DMS 273 (cell line): ENCODE data around the gene MTMR12.
"Not testable (repeated sequence)": the region's sequence is repeated elsewhere in the genome, so short reads cannot be mapped to it uniquely, and the experiment has no call there.

ENCODE experiments used
- DNase-seq: peaks from one replicate; lab custom pipeline; 2025; ENCODE audit not compliant: unreplicated experiment; lab: John Stamatoyannopoulos, UW

Gene MTMR12

GRCh38 chr5:32233696-32234447 is 78.9 kb downstream of the MTMR12 start:
- no peak for DNase-seq

- DNase-seq, result no peak
Measured at GRCh38 chr5:32233220-32233695, 79.5 kb downstream of the MTMR12 start.

- peak; percentile 87 for DNase-seq
Measured at GRCh38 chr5:32232441-32233219, 80.1 kb downstream of the MTMR12 start.

DNA sequence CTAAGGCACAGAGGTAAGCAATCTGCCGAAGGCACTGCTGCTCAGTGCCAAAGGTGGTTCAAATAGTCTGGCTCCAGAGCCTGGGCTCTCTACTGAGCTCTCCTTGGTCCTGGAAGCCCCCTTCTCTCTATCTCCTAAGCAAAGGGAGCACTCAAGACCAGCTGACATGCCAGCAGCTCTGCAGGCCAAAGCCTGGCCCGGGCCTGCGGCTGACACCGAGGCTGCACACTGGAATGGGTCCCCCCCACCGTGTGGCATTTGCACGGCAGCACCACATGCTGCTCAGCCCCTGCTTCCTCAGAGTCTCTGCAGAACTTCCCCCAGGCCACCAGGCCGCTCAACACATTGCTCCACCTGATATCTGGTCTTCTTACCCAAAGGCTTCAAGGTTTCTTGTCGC is 80.8 kb downstream of the MTMR12 start:
- DNase-seq, result no peak

- no peak for DNase-seq
Measured at GRCh38 chr5:32231241-32231640, 81.5 kb downstream of the MTMR12 start.

DNA sequence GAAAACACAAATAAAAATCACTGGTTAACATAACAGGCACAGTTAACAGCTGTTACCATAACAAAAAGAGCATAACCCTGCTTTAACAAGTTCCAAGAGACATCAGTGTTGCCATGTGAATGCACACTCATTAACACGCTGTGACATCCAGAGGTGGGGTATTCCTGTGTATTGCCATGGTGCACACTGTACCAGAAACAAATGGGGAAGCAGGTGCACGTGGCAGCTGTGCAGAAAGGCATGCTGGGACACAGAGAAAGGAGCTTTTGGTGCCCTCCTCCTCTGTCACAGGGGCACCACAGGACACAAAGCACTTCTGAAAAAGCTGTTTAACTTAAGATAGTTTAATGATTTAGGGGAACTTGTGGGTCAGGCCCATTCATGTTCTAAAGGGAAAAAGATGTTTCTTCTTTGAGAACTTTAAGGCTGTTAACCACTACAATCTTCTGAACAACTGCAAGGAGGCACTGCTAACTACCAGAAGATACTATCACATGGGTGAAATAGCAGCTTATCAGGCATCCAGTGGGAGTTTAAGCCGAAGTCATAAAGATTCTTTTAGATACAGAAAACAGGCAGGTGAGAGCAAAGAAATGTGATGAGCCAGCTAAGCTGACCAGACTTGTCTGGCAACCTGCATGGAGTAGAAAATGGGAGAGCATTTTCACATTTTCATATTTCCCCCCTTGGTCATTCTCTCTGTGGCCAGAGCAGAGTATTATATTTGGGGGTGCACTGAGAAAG is 82.2 kb downstream of the MTMR12 start:
- no peak for DNase-seq

DNA sequence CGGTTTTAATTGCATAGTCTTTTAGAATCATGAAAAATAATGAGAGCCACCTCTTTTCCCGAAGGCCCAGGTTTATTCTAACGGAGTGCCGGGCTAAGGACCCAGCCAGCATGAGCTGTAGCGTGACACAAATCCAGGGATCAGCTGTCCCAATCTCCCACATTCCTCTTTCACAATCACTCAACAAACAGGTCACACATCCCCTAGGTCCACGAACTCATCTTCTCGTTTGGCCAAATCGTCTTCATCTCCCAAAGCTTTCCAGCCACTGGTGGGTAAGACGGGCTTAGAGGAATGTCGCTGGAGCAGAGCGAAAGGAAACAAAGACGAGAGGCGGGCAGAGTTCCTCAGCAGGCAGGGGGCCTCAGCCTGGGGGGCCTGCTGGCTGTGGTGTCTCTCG is 83.2 kb downstream of the MTMR12 start:
- no peak for DNase-seq

- no peak for DNase-seq
Measured at GRCh38 chr5:32228816-32229215, 83.9 kb downstream of the MTMR12 start.

DNA sequence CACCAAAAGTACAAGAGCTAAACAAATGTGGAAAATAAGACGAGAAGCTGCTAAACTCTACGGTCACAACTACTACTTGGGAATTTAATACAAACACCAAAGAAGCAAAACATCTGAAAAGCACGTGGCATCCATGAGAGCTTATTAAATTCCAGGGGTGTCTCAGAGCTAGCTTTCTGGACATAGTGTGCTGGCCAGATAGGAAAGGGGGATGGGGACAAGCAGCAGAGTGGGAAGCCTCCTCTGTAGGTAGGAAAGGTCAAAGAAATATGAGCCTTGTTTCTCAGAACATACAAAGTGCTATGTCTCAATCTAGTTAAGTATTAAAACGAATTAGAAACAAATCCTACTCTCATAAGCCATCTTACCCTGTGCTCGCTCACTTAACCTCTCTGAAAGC is 87.3 kb downstream of the MTMR12 start:
- no peak for DNase-seq

DNA sequence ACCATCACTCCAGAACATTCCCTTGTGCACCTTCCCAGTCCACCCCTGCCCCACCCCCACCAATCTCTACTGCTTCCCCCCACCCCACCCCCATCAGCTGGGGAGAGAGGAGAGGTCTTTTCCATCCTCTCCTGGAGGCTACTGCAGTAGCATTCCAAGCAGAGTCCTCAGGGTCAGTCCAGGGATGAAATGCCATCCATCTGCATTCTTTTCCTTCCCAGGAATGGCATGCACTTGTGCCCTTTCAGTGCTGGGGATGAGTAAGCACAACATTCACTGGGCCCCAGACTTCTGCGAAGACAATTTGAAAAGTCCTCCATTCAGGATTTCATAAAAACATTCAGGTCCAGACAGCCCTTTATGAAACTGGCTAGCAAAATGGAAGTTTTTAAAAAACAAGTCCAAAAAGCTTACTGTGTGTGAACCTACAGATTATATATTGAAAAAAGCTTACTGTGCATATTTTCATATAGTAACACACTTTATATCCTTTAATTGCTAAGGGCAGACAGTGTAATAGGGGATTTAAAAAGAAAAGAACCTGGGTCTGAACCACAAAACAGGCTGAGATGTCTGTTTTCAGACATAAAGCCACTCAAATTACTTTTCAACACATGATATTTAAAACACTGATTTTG is 88.6 kb downstream of the MTMR12 start:
- no peak for DNase-seq

- DNase-seq, result no peak
Measured at GRCh38 chr5:32222723-32223470, 89.8 kb downstream of the MTMR12 start.

- peak; percentile 76 for DNase-seq
Measured at GRCh38 chr5:32217886-32218396, 94.8 kb downstream of the MTMR12 start.

- not testable (repeated sequence) for DNase-seq
Measured at GRCh38 chr5:32214344-32214743, 98.4 kb downstream of the MTMR12 start.

DNA sequence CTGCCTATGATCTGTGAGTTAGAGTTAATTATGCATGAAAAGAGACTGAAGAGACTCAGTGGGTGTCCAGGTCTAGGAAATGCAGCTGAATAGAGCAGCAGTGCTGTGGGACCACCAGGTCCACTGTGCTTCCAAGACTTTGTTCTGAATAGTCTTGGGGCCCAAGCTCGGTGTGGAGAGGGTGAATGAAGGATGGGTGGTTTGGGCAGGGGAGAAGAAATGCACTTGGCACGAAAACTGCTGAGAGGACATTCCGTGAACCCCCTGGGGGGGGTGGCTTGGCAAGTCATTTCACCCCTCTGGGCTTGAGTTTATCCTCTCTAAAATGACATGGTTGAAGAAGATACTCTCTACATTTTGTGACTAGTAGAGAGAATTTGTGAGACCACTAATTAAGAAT is 102.6 kb downstream of the MTMR12 start:
- no peak for DNase-seq

DNA sequence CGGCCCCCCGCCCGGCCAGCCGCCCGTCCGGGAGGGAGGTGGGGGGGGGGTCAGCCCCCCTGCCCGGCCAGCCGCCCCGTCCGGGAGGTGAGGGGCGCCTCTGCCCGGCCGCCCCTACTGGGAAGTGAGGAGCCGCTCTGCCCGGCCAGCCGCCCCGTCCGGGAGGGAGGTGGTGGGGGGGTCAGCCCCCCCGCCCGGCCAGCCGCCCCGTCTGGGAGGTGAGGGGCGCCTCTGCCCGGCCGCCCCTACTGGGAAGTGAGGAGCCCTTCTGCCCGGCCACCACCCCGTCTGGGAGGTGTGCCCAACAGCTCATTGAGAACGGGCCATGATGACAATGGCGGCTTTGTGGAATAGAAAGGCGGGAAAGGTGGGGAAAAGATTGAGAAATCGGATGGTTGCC is 103.9 kb downstream of the MTMR12 start:
- DNase-seq, result not testable (repeated sequence)

- no peak for DNase-seq
Measured at GRCh38 chr5:32207355-32207634, 105.4 kb downstream of the MTMR12 start.

GRCh38 chr5:32206509-32207354 is 106.0 kb downstream of the MTMR12 start:
- no peak for DNase-seq

DNA sequence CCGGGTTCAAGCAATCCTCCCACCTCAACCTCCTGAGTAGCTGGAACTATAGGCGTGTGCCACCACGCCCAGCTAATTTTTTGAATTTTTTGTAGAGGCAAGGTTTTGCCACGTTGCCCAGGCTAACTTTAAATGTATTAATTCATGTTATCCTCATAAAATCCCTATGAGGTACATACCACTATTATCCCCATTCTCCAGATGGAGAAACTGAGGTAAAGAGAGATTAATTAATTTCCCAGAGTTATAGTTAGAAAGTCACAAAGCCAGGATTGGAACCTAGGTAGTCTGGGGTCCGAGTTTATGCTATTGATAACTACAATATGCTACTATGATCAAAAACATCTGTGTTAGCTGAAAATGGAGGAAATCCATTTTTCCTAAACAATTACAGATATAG is 106.7 kb downstream of the MTMR12 start:
- no peak for DNase-seq

DNA sequence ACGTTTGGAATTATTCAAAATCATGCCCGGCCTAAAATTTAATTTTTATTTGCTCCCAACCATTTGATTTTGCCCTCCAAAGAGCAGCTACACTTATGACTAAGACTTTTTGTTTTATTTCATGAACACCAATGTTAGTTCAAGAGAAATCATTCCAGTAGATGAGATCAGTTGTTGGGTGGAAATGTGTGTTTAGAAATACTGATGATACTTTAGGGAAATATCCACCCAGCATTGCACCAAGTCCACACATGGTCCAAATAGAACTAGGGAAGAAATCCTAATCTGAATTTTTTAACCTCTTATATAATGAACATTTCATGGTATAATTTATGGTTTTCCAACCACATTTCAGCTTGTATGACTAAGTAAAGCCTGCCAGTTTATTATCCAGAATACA is 110.3 kb downstream of the MTMR12 start:
- DNase-seq, result no peak
